ENCODE data around the gene PHC2. TPM values are rescaled to one million over a fixed set of nuclear protein-coding genes. Genes with fewer than 3 reads are reported as not detected.

Gene PHC2
- total RNA-seq, 1 donor from 2014 or later: 65.0 TPM

- no peaks in the 10 kb centered on the region for H3K36me3 ChIP-seq
- TF ChIP-seq CTCF (IDR thresholded peaks at IDR 0.05) (peak; percentile 4), EZH2 (IDR thresholded peaks at IDR 0.05) (no peak)
- Mint-ChIP-seq H3K27ac (peak overlapping the region; percentile 90), H3K4me3 (peak overlapping the region; percentile 71), H3K4me1 (peaks cover 96% of the 10 kb centered on the region), H3K27me3 (ENCODE audit: insufficient read depth, low read depth) (peaks cover 4% of the 10 kb centered on the region), H3K9me3 (no peaks in the 10 kb centered on the region), H3K36me3 (peaks cover 32% of the 10 kb centered on the region)
- peaks cover 86% of the 10 kb centered on the region for H3F3A ChIP-seq (ENCODE audit: low read depth)
- H3K4me1 ChIP-seq: peaks cover 91% of the 10 kb centered on the region
- H3K9me3 ChIP-seq (ENCODE audit: low read depth): no peaks in the 10 kb centered on the region
- H3K27ac ChIP-seq: peak overlapping the region; percentile 80
- H3K79me2 ChIP-seq (ENCODE audit: low read depth): peaks cover 88% of the 10 kb centered on the region
- H3K9ac ChIP-seq: no peak overlapping the region
- no peaks in the 10 kb centered on the region for H3K27me3 ChIP-seq
- no peak overlapping the region for H2AFZ ChIP-seq (replicated peaks)
- peak overlapping the region; percentile 2 for H3K4me3 ChIP-seq
- H4K20me1 ChIP-seq (ENCODE audit: low read depth): peaks cover 92% of the 10 kb centered on the region
- H3K4me2 ChIP-seq: peak overlapping the region; percentile 66
- DNase-seq (ENCODE audit: low spot score): peak; percentile 90
Measured at GRCh38 chr1:33342041-33342723, 88.7 kb downstream of the PHC2 start.

GRCh38 chr1:33341190-33341589 is 89.7 kb downstream of the PHC2 start:
- peak overlapping the region; percentile 66 for H3K4me2 ChIP-seq
- H3K4me3 ChIP-seq: no peak overlapping the region
- TF ChIP-seq EZH2phosphoT487 (IDR thresholded peaks at IDR 0.05) (no peak), EZH2 (IDR thresholded peaks at IDR 0.05) (no peak), CTCF (IDR thresholded peaks at IDR 0.05) (no peak)
- no peak for DNase-seq (ENCODE audit: low spot score)
- peaks cover 82% of the 10 kb centered on the region for H3F3A ChIP-seq (ENCODE audit: low read depth)
- peaks cover 96% of the 10 kb centered on the region for H3K4me1 Mint-ChIP-seq
- H3K36me3 Mint-ChIP-seq: peaks cover 23% of the 10 kb centered on the region
- no peaks in the 10 kb centered on the region for H3K27me3 ChIP-seq
- no peaks in the 10 kb centered on the region for H3K9me3 ChIP-seq (ENCODE audit: low read depth)
- no peaks in the 10 kb centered on the region for H3K9me3 Mint-ChIP-seq
- no peaks in the 10 kb centered on the region for H3K36me3 ChIP-seq
- no peak overlapping the region for H2AFZ ChIP-seq (replicated peaks)
- no peak overlapping the region for H3K9ac ChIP-seq
- H4K20me1 ChIP-seq (ENCODE audit: low read depth): peaks cover 92% of the 10 kb centered on the region
- peaks cover 91% of the 10 kb centered on the region for H3K4me1 ChIP-seq
- no peak overlapping the region for H3K27ac ChIP-seq
- H3K4me3 Mint-ChIP-seq: peak overlapping the region; percentile 76
- H3K27ac Mint-ChIP-seq: peak overlapping the region; percentile 73
- H3K27me3 Mint-ChIP-seq (ENCODE audit: insufficient read depth, low read depth): peaks cover 2% of the 10 kb centered on the region
- H3K79me2 ChIP-seq (ENCODE audit: low read depth): peaks cover 88% of the 10 kb centered on the region

GRCh38 chr1:33339413-33339812 is 91.5 kb downstream of the PHC2 start:
- peaks cover 85% of the 10 kb centered on the region for H3K4me1 ChIP-seq
- H3K36me3 Mint-ChIP-seq: peaks cover 25% of the 10 kb centered on the region
- peak; percentile 59 for DNase-seq (ENCODE audit: low spot score)
- H3F3A ChIP-seq (ENCODE audit: low read depth): peaks cover 80% of the 10 kb centered on the region
- peaks cover 88% of the 10 kb centered on the region for H3K79me2 ChIP-seq (ENCODE audit: low read depth)
- no peak overlapping the region for H2AFZ ChIP-seq (replicated peaks)
- peak overlapping the region; percentile 99 for H3K27ac ChIP-seq
- H3K27me3 Mint-ChIP-seq (ENCODE audit: insufficient read depth, low read depth): peaks cover 2% of the 10 kb centered on the region
- no peaks in the 10 kb centered on the region for H3K9me3 Mint-ChIP-seq
- H4K20me1 ChIP-seq (ENCODE audit: low read depth): peaks cover 92% of the 10 kb centered on the region
- no peak overlapping the region for H3K9ac ChIP-seq
- peak overlapping the region; percentile 98 for H3K27ac Mint-ChIP-seq
- no peak for TF ChIP-seq EZH2phosphoT487 (IDR thresholded peaks at IDR 0.05)
- TF ChIP-seq CTCF (IDR thresholded peaks at IDR 0.05): peak; percentile 40
- no peak for TF ChIP-seq EZH2 (IDR thresholded peaks at IDR 0.05)
- H3K36me3 ChIP-seq: no peaks in the 10 kb centered on the region
- H3K4me1 Mint-ChIP-seq: peaks cover 92% of the 10 kb centered on the region
- no peaks in the 10 kb centered on the region for H3K9me3 ChIP-seq (ENCODE audit: low read depth)
- H3K4me3 Mint-ChIP-seq: peak overlapping the region; percentile 65
- peak overlapping the region; percentile 66 for H3K4me2 ChIP-seq
- H3K4me3 ChIP-seq: peak overlapping the region; percentile 33
- no peaks in the 10 kb centered on the region for H3K27me3 ChIP-seq
